ENCODE results near the gene AHCYL2.

DNA sequence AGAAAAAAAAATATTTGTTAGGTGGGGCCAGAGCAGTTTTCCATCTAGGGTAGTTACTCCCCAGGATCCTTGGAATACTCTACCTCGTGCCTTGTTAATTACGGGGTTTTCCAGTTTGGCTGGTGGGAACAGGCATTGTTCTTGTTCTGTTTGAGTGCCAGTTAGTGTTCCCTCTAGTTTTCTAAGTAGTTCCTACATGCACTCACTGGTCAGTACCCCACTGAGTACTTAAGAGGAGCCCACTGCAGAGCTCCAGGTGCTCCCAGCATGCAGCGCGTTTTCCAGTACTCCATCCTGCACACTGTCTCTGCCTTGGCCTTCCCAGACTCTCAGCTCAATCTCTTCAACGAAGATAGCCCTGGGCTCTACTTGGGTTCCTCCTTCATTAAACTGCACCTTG lies 58.0 kb downstream of the AHCYL2 start:
- TF ChIP-seq, protein P1, sequence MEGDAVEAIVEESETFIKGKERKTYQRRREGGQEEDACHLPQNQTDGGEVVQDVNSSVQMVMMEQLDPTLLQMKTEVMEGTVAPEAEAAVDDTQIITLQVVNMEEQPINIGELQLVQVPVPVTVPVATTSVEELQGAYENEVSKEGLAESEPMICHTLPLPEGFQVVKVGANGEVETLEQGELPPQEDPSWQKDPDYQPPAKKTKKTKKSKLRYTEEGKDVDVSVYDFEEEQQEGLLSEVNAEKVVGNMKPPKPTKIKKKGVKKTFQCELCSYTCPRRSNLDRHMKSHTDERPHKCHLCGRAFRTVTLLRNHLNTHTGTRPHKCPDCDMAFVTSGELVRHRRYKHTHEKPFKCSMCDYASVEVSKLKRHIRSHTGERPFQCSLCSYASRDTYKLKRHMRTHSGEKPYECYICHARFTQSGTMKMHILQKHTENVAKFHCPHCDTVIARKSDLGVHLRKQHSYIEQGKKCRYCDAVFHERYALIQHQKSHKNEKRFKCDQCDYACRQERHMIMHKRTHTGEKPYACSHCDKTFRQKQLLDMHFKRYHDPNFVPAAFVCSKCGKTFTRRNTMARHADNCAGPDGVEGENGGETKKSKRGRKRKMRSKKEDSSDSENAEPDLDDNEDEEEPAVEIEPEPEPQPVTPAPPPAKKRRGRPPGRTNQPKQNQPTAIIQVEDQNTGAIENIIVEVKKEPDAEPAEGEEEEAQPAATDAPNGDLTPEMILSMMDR (IDR thresholded peaks at IDR 0.05): no peak
- TF ChIP-seq POLR2A (IDR thresholded peaks at IDR 0.05): no peak
